ENCODE data around the gene SCP2.

SCP2 gene

DNA sequence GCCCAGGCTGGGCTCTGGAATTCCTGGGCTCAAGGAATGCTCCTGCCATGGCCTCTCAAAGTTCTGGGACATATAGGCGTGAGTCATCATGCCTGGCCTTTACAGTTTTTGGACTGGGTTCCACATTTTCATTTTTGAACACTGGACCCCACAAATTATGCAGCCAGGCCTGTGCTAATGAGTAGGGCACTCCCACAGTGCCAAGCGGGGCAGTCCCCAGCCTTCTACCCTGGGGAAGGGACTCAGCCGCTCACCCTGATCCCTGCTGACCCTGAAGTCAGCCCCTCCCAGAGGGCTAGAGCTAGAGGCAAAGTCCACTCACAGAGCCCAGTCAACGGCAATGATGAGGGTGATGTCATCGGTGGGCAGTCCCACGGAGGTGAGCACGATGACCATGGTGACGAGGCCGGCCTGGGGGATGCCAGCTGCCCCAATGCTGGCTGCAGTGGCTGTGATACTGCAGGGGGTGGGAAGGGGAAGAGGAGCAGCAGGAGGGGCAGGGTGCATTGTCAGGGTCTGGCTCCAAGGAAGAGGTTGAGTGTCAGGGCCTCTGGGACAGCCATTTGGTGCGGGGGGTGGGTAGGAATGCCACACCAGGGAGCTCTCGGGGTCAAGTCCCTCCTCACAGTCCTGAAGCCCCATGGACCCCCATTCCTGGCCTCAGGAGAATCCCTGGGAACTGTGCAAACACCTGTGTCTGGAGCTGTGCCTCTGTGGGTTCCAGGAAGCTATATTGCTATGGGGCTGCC, 162.6 kb downstream of the SCP2 start:
- Histone ChIP-seq H3K14ac (ENCODE audit: low read length) (peak overlapping the region; percentile 83), H3K27ac (replicated peaks; ENCODE audit: low read length) (no peak overlapping the region)

DNA sequence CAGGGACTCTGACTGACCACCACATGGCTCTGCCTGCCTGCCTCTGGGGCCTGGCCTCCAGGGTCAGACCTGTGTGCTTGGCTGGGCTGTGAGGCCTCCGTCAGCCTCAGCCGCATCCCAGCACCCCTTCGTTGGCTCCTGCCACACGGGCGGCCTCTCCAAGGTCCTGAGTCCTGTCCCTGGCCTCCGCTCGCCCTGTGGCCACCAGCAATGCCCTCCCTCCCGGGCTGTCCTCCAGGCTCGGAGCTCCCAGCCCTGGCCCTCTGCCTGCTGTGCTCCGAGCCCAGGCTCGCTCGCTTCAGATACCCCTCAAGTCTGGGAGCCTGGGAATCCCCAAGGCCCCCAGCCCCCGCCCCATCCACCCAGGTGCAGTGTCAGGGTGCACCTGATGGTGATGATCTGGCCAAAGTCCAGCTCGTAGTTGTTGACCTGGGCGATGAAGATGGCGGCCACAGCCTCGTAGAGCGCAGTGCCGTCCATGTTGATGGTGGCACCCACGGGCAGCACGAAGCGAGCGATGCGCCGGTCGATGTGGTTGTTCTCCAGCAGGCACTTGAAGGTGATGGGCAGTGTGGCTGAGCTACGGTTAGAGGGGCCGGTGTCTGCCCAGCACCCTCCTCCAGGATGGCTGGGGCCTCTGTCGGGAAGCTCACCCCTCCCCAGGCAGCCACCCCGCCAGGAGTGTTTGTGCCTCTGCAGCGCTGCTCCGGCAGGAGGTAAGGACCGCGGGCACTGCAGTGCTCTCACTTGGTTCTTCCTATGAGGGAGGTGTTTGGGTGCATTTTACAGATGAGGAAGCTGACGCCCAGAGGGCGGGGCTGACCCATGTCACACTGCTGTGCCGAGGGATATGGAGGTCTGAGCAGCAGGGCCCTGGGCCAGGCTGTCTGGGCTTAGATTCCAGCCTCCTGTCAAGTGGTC, 163.4 kb downstream of the SCP2 start:
- no peak overlapping the region for H4K91ac ChIP-seq (ENCODE audit: low read depth, low read length, poor library complexity)
- peaks cover 0 to 38% (median 0%) of the 10 kb centered on the region in 3 experiments for H3K27me3 ChIP-seq (ENCODE audit: control insufficient read depth in 3 of 3, insufficient read depth in 3 of 3, low read depth in 1 of 3, low read length in 3 of 3)
- H2BK12ac ChIP-seq (ENCODE audit: low read length) = peak overlapping the region; percentile 42
- peak overlapping the region; percentile 26 for H2BK120ac ChIP-seq (ENCODE audit: low read depth, low read length)
- H3K4me3 ChIP-seq (ENCODE audit: low read length in 2 of 2) = no peak overlapping the region
- peak overlapping the region; percentile 84 for H3K18ac ChIP-seq (ENCODE audit: low read length)
- no peaks in the 10 kb centered on the region for H3K36me3 ChIP-seq (replicated peaks in 1 of 2; ENCODE audit: control insufficient read depth in 2 of 2, insufficient read depth in 2 of 2, low read length in 2 of 2)
- peak overlapping the region; percentile 83 for H3K14ac ChIP-seq (ENCODE audit: low read length)
- WGBS, 2 donors (ENCODE audit: extremely low coverage in 2 of 2, insufficient read length in 2 of 2, insufficient replicate concordance in 1 of 2) = no CpG with 5 or more reads among the region's 37 CpGs
- H3K27ac ChIP-seq (replicated peaks; ENCODE audit: low read length) = no peak overlapping the region
- peak overlapping the region; percentile 87 for H3K4ac ChIP-seq (ENCODE audit: low read length)
- DNase-seq (ENCODE audit: low spot score) = no peak
- H2AK5ac ChIP-seq (ENCODE audit: low read depth, low read length) = peak overlapping the region; percentile 71
- peak overlapping the region; percentile 60 for H2BK5ac ChIP-seq (ENCODE audit: low read length)
- H2AFZ ChIP-seq (ENCODE audit: low read length) = no peak overlapping the region
- H3K23ac ChIP-seq (ENCODE audit: low read depth, low read length, poor library complexity) = peak overlapping the region; percentile 80
- peak overlapping the region; percentile 73 for H4K8ac ChIP-seq (ENCODE audit: low read depth, low read length)
- H3K9me3 ChIP-seq (replicated peaks in 1 of 2; ENCODE audit: control insufficient read depth in 2 of 2, insufficient read depth in 1 of 2, low read depth in 1 of 2, low read length in 2 of 2) = peaks cover 1 to 2% of the 10 kb centered on the region in 2 donors
- peaks cover 0 to 7% of the 10 kb centered on the region in 2 donors for H3K4me1 ChIP-seq (ENCODE audit: control insufficient read depth in 2 of 2, insufficient read depth in 1 of 2, low read depth in 1 of 2, low read length in 2 of 2)
- H3K9ac ChIP-seq (ENCODE audit: low read depth, low read length, poor library complexity) = no peak overlapping the region
- H3K4me2 ChIP-seq (ENCODE audit: insufficient read depth, low read length, poor library complexity, severe bottlenecking) = no peak overlapping the region
- H2BK15ac ChIP-seq (ENCODE audit: low read length) = peak overlapping the region; percentile 90
- no peaks in the 10 kb centered on the region for H3K79me1 ChIP-seq (ENCODE audit: low read depth, low read length)

More for the DNA sequence above, 162.6 kb downstream of the SCP2 start:
- Histone ChIP-seq H3K4me2 (ENCODE audit: insufficient read depth, low read length, poor library complexity, severe bottlenecking) (no peak overlapping the region), H4K91ac (ENCODE audit: low read depth, low read length, poor library complexity) (no peak overlapping the region), H3K36me3 (replicated peaks in 1 of 2; ENCODE audit: control insufficient read depth in 2 of 2, insufficient read depth in 2 of 2, low read length in 2 of 2) (no peaks in the 10 kb centered on the region), H4K8ac (ENCODE audit: low read depth, low read length) (no peak overlapping the region), H3K27me3 (ENCODE audit: control insufficient read depth in 3 of 3, insufficient read depth in 3 of 3, low read depth in 1 of 3, low read length in 3 of 3) (peaks cover 0 to 43% (median 0%) of the 10 kb centered on the region in 3 experiments), H3K23ac (ENCODE audit: low read depth, low read length, poor library complexity) (peak overlapping the region; percentile 17), H3K4ac (ENCODE audit: low read length) (no peak overlapping the region), H3K18ac (ENCODE audit: low read length) (peak overlapping the region; percentile 84), H2BK120ac (ENCODE audit: low read depth, low read length) (no peak overlapping the region), H2BK15ac (ENCODE audit: low read length) (peak overlapping the region; percentile 90), H3K4me1 (ENCODE audit: control insufficient read depth in 2 of 2, insufficient read depth in 1 of 2, low read depth in 1 of 2, low read length in 2 of 2) (peaks cover 0 to 7% of the 10 kb centered on the region in 2 donors), H3K9me3 (replicated peaks in 1 of 2; ENCODE audit: control insufficient read depth in 2 of 2, insufficient read depth in 1 of 2, low read depth in 1 of 2, low read length in 2 of 2) (peaks cover 0 to under 1% of the 10 kb centered on the region in 2 donors), H2AFZ (ENCODE audit: low read length) (no peak overlapping the region), H2BK5ac (ENCODE audit: low read length) (no peak overlapping the region), H2BK12ac (ENCODE audit: low read length) (no peak overlapping the region), H3K4me3 (ENCODE audit: low read length in 2 of 2) (no peak overlapping the region), H3K79me1 (ENCODE audit: low read depth, low read length) (no peaks in the 10 kb centered on the region), H2AK5ac (ENCODE audit: low read depth, low read length) (no peak overlapping the region), H3K9ac (ENCODE audit: low read depth, low read length, poor library complexity) (no peak overlapping the region)
- DNase-seq (ENCODE audit: low spot score) = no peak
- WGBS, 2 donors (ENCODE audit: extremely low coverage in 2 of 2, insufficient read length in 2 of 2, insufficient replicate concordance in 1 of 2) = no CpG with 5 or more reads among the region's 11 CpGs

DNA sequence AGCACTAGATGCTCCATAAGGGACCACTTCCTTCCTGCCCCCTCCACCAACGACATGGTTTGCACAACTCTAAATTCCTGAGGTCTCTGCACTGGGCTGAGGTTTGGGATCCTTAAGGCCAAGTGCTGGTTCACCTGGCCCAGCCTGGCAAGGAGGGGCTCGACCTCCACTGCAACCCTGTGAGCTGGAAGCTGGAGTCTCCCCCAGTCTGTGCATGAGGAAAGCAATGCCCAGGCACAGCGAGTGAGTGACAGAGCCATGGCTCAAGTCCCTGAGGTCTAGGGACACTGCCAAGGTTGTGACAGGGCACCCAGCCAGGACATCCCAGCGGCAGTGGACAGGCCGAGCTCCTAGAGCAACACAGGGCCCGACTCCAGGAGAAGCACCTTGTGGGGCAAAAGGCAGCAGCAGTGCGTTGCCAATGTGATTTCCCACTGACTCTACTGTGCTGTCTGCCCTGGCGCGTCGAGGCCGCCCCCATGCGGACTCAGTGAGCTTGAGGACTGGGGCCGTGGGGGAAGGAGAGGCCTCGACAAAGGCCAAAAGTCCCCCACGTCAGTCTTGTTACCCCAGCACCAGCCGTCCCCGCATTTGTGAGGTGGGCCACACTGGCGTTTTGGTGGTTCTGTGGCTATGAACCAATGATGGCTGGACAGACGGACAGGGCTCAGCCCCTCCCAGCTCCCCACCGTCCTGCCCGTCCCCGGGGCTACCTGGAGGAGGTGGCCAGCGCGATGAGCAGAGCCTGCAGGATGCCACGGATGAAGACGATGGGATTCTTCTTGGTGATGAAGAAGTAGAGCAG, 165.0 kb downstream of the SCP2 start:
- no peak overlapping the region for H3K23ac ChIP-seq (ENCODE audit: low read depth, low read length, poor library complexity)
- no peak overlapping the region for H2BK5ac ChIP-seq (ENCODE audit: low read length)
- no peak overlapping the region for H4K8ac ChIP-seq (ENCODE audit: low read depth, low read length)
- no peak overlapping the region for H2BK15ac ChIP-seq (ENCODE audit: low read length)
- peaks cover 0 to 24% (median 2%) of the 10 kb centered on the region in 3 experiments for H3K27me3 ChIP-seq (ENCODE audit: control insufficient read depth in 3 of 3, insufficient read depth in 3 of 3, low read depth in 1 of 3, low read length in 3 of 3)
- H2BK120ac ChIP-seq (ENCODE audit: low read depth, low read length) = no peak overlapping the region
- H4K91ac ChIP-seq (ENCODE audit: low read depth, low read length, poor library complexity) = no peak overlapping the region
- H3K4ac ChIP-seq (ENCODE audit: low read length) = no peak overlapping the region
- H2AK5ac ChIP-seq (ENCODE audit: low read depth, low read length) = peak overlapping the region; percentile 56
- no peak overlapping the region for H3K27ac ChIP-seq (replicated peaks; ENCODE audit: low read length)
- H3K4me2 ChIP-seq (ENCODE audit: insufficient read depth, low read length, poor library complexity, severe bottlenecking) = no peak overlapping the region
- no peaks in the 10 kb centered on the region for H3K79me1 ChIP-seq (ENCODE audit: low read depth, low read length)
- H3K18ac ChIP-seq (ENCODE audit: low read length) = peak overlapping the region; percentile 53
- H3K36me3 ChIP-seq (replicated peaks in 1 of 2; ENCODE audit: control insufficient read depth in 2 of 2, insufficient read depth in 2 of 2, low read length in 2 of 2) = no peaks in the 10 kb centered on the region
- DNase-seq (ENCODE audit: low spot score) = no peak
- peak overlapping the region; percentile 13 for H3K14ac ChIP-seq (ENCODE audit: low read length)
- WGBS, 2 donors (ENCODE audit: extremely low coverage in 2 of 2, insufficient read length in 2 of 2, insufficient replicate concordance in 1 of 2) = no CpG with 5 or more reads among the region's 26 CpGs
- H2AFZ ChIP-seq (ENCODE audit: low read length) = no peak overlapping the region
- peaks cover 5 to 17% of the 10 kb centered on the region in 2 donors for H3K9me3 ChIP-seq (replicated peaks in 1 of 2; ENCODE audit: control insufficient read depth in 2 of 2, insufficient read depth in 1 of 2, low read depth in 1 of 2, low read length in 2 of 2)
- H3K4me1 ChIP-seq (ENCODE audit: control insufficient read depth in 2 of 2, insufficient read depth in 1 of 2, low read depth in 1 of 2, low read length in 2 of 2) = peaks cover 0 to 5% of the 10 kb centered on the region in 2 donors
- H3K9ac ChIP-seq (ENCODE audit: low read depth, low read length, poor library complexity) = peak overlapping the region; percentile 3
- no peak overlapping the region for H3K4me3 ChIP-seq (ENCODE audit: low read length in 2 of 2)
- no peak overlapping the region for H2BK12ac ChIP-seq (ENCODE audit: low read length)

All from neuronal stem cell (in vitro differentiated cells).